HG03442 (cell line): ENCODE measurements around the gene DPCD.

Source experiments
- ATAC-seq: cut with Tn5 transposase; IDR thresholded peaks from one replicate; pipeline ENCODE4 v1.9.1; 2021; ENCODE audit warnings: mild to moderate bottlenecking, moderate library complexity; ENCODE audit not compliant: unreplicated experiment

DPCD gene

GRCh38 chr10:101567165-101568006 is 20.7 kb upstream of the DPCD start:
- no peak for ATAC-seq

GRCh38 chr10:101568054-101568745 is 19.9 kb upstream of the DPCD start:
- ATAC-seq = no peak

- no peak for ATAC-seq
These were observed 18.8 kb upstream of the DPCD start for GRCh38 chr10:101569323-101569621.

- peak; percentile 52 for ATAC-seq
These were observed 18.3 kb upstream of the DPCD start for GRCh38 chr10:101569622-101570427.

GRCh38 chr10:101570428-101571270 is 17.5 kb upstream of the DPCD start:
- ATAC-seq = no peak

GRCh38 chr10:101571271-101571925 is 16.7 kb upstream of the DPCD start:
- ATAC-seq = no peak

- ATAC-seq = no peak
These were observed 16.0 kb upstream of the DPCD start for GRCh38 chr10:101572126-101572525.

- no peak for ATAC-seq
These were observed 15.3 kb upstream of the DPCD start for GRCh38 chr10:101572785-101573184.

GRCh38 chr10:101573885-101574753 is 14.0 kb upstream of the DPCD start:
- no peak for ATAC-seq

- ATAC-seq = no peak
These were observed 13.0 kb upstream of the DPCD start for GRCh38 chr10:101575091-101575490.

GRCh38 chr10:101575580-101576210 is 12.4 kb upstream of the DPCD start:
- ATAC-seq = no peak

- ATAC-seq = no peak
These were observed 11.8 kb upstream of the DPCD start for GRCh38 chr10:101576211-101576863.

GRCh38 chr10:101577121-101577871 is 10.8 kb upstream of the DPCD start:
- ATAC-seq = no peak

GRCh38 chr10:101578192-101578591 is 9.9 kb upstream of the DPCD start:
- ATAC-seq = no peak

GRCh38 chr10:101578803-101579515 is 9.2 kb upstream of the DPCD start:
- ATAC-seq = no peak

GRCh38 chr10:101579516-101579870 is 8.6 kb upstream of the DPCD start:
- no peak for ATAC-seq
